Liver (tissue), 9 donors: ENCODE results near the gene FOXD1. TPM values are rescaled to one million over a fixed set of nuclear protein-coding genes. Genes with fewer than 3 reads are reported as not detected.

Experiments used
- DNase-seq: peaks from one replicate; pipeline ENCODE4 v3.0.0-alpha.2; 2017; ENCODE audit warnings: low spot score
- H3K27ac ChIP-seq, 2 donors: one replicate each; pipeline ENCODE4 v1.7.0; 2013; ENCODE audit warnings: inconsistent platforms in 2 of 2, low read length in 2 of 2, control low read depth in 1 of 2, low read depth in 1 of 2, mild to moderate bottlenecking in 1 of 2
- H3K27me3 ChIP-seq, 4 donors: one replicate each; pipeline versions ENCODE4 v1.6.1 to v1.7.0; 2013; ENCODE audit warnings: low read length in 3 of 4, inconsistent platforms in 1 of 4, mild to moderate bottlenecking in 1 of 4, moderate library complexity in 1 of 4; ENCODE audit not compliant: control insufficient read depth in 4 of 4, insufficient read depth in 4 of 4
- H3K36me3 ChIP-seq, 4 donors: one replicate each; pipeline versions ENCODE4 v1.6.1 to v1.7.0; 2013; ENCODE audit warnings: low read length in 3 of 4, mild to moderate bottlenecking in 3 of 4, low read depth in 1 of 4, moderate library complexity in 1 of 4; ENCODE audit not compliant: control insufficient read depth in 4 of 4, insufficient read depth in 3 of 4
- H3K4me1 ChIP-seq, 4 donors: one replicate each; pipeline versions ENCODE4 v1.6.1 to v1.7.0; 2013; ENCODE audit warnings: low read length in 3 of 4, mild to moderate bottlenecking in 3 of 4, moderate library complexity in 1 of 4; ENCODE audit not compliant: control insufficient read depth in 4 of 4, insufficient read depth in 4 of 4
- H3K4me3 ChIP-seq, 3 donors: one replicate each; pipeline versions ENCODE4 v1.6.1 to v1.7.0; 2013; ENCODE audit warnings: low read length in 3 of 3, control low read depth in 1 of 3, low read depth in 1 of 3, mild to moderate bottlenecking in 1 of 3
- H3K9ac ChIP-seq, 2 donors: one replicate each; pipeline ENCODE4 v1.7.0; 2013; ENCODE audit warnings: low read length in 2 of 2, mild to moderate bottlenecking in 2 of 2, moderate library complexity in 2 of 2, control low read depth in 1 of 2, low read depth in 1 of 2
- H3K9me3 ChIP-seq, 4 donors: one replicate each; pipeline versions ENCODE4 v1.6.1 to v1.7.0; 2013; ENCODE audit warnings: low read length in 3 of 4; ENCODE audit not compliant: control insufficient read depth in 4 of 4
- ATF3 ChIP-seq: IDR thresholded peaks from 2 replicates; pipeline ENCODE4 v1.6.1; 2016; ENCODE audit warnings: antibody characterized with exemption
- CTCF ChIP-seq: fragments of 150-350 bp; IDR thresholded peaks from 2 replicates; pipeline ENCODE4 v1.5.1; 2017; ENCODE audit warnings: improper control_type of control experiment, low read depth, low read length; ENCODE audit not compliant: missing input control
- EGR1 ChIP-seq, 2 donors: IDR thresholded peaks; 2 replicates each; pipeline ENCODE4 v1.6.1; 2016 to 2018; ENCODE audit warnings: antibody characterized with exemption in 2 of 2, low read depth in 2 of 2
- FOXA1 ChIP-seq: IDR thresholded peaks from 2 replicates; pipeline ENCODE4 v1.6.1; 2016; ENCODE audit warnings: antibody characterized with exemption
- FOXA2 ChIP-seq: IDR thresholded peaks from 2 replicates; pipeline ENCODE4 v1.6.1; 2016; ENCODE audit warnings: antibody characterized with exemption
- GABPA ChIP-seq, 2 donors: IDR thresholded peaks in 1 of 2; conservative IDR thresholded peaks in 1 of 2; 2 replicates each; pipeline ENCODE4 v1.6.1; 2016; ENCODE audit warnings: antibody characterized with exemption in 2 of 2, mild to moderate bottlenecking in 1 of 2, moderate library complexity in 1 of 2
- HNF4A ChIP-seq, 2 donors: conservative IDR thresholded peaks; 2 replicates each; pipeline ENCODE4 v1.6.1; 2016; ENCODE audit warnings: antibody characterized with exemption in 2 of 2, mild to moderate bottlenecking in 2 of 2
- HNF4G ChIP-seq: IDR thresholded peaks from 2 replicates; pipeline ENCODE4 v1.6.1; 2016; ENCODE audit warnings: antibody characterized with exemption
- JUND ChIP-seq, 2 donors: IDR thresholded peaks; 2 replicates each; pipeline ENCODE4 v1.6.1; 2016; ENCODE audit warnings: antibody characterized with exemption in 2 of 2
- MAX ChIP-seq: IDR thresholded peaks from 2 replicates; pipeline ENCODE4 v1.6.1; 2016; ENCODE audit warnings: antibody characterized with exemption
- NR2F2 ChIP-seq: IDR thresholded peaks from 2 replicates; pipeline ENCODE4 v1.6.1; 2016; ENCODE audit warnings: antibody characterized with exemption
- RAD21 ChIP-seq, 2 donors: IDR thresholded peaks; 2 replicates each; pipeline ENCODE4 v1.6.1; 2016; ENCODE audit warnings: antibody characterized with exemption in 2 of 2, mild to moderate bottlenecking in 2 of 2
- REST ChIP-seq: IDR thresholded peaks from 2 replicates; pipeline ENCODE4 v1.6.1; 2016; ENCODE audit warnings: antibody characterized with exemption, mild to moderate bottlenecking
- RXRA ChIP-seq, 2 donors: IDR thresholded peaks; 2 replicates each; pipeline ENCODE4 v1.6.1; 2017 to 2018; ENCODE audit warnings: antibody characterized with exemption in 2 of 2, mild to moderate bottlenecking in 1 of 2
- SP1 ChIP-seq: IDR thresholded peaks from 2 replicates; pipeline ENCODE4 v1.6.1; 2018; ENCODE audit warnings: antibody characterized with exemption, mild to moderate bottlenecking
- TAF1 ChIP-seq: conservative IDR thresholded peaks from 2 replicates; pipeline ENCODE4 v1.6.1; 2016; ENCODE audit warnings: antibody characterized with exemption, mild to moderate bottlenecking
- YY1 ChIP-seq: IDR thresholded peaks from 2 replicates; pipeline ENCODE4 v1.6.1; 2016; ENCODE audit warnings: antibody characterized with exemption, mild to moderate bottlenecking
- ZBTB33 ChIP-seq: IDR thresholded peaks from 2 replicates; pipeline ENCODE4 v1.6.1; 2016; ENCODE audit warnings: antibody characterized with exemption
- WGBS: extraction: QIAGEN DNeasy Blood & Tissue Kit; methylation state at CpG from one replicate; pipeline ENCODE4 v1.1.7; 2013; 5-methylcytosine and 5-hydroxymethylcytosine counted together
- polyA plus RNA-seq, 2 donors: library from polyadenylated mRNA; stranded (reverse) in 1 of 2; unstranded in 1 of 2; fragments of 200-250 nt in 1 of 2; fragments of >200 nt in 1 of 2; fragmentation: Nextera tagmentation in 1 of 2; extraction: Ambion mirVana in 1 of 2; gene quantifications; one replicate each; pipeline versions ENCODE4 v1.2.1 to v1.2.3, GENCODE V29; 2013 to 2015
- total RNA-seq, 2 donors: library from RNA; depleted of rRNA; stranded (reverse); fragments of >200 nt; gene quantifications; one replicate each; pipeline ENCODE4 v1.2.3, GENCODE V29; 2014
- donor health status: healthy.
- donor health status: healthy.
- donor health status: healthy.
- donor health status: healthy.
- donor health status: healthy.

Gene FOXD1
- total and polyA plus RNA-seq, 4 donors, result not detected

- Histone ChIP-seq H3K27ac (no peak overlapping the region), H3K9ac (no peak overlapping the region), H3K27me3 (peaks cover 13 to 39% (median 18%) of the 10 kb centered on the region in 4 donors), H3K4me3 (peak overlapping the region in 1 of 3 donors; percentile 18), H3K36me3 (no peaks in the 10 kb centered on the region), H3K9me3 (peaks cover 0 to 5% (median 0%) of the 10 kb centered on the region in 4 donors), H3K4me1 (peaks cover 8 to 31% (median 17%) of the 10 kb centered on the region in 4 donors)
- peak; percentile 75 for DNase-seq
- no peak for TF ChIP-seq RXRA (IDR thresholded peaks at IDR 0.05)
- TF ChIP-seq ZBTB33, result no peak
- TF ChIP-seq SP1, result no peak
- no peak for TF ChIP-seq EGR1 (IDR thresholded peaks at IDR 0.05; ENCODE audit: low read depth in 2 of 2)
- no peak for TF ChIP-seq HNF4A (conservative IDR thresholded peaks at IDR 0.05)
- no peak for TF ChIP-seq TAF1
- TF ChIP-seq FOXA1, result no peak
- TF ChIP-seq NR2F2, result no peak
- TF ChIP-seq CTCF, result peak; percentile 65
- no peak for TF ChIP-seq JUND (IDR thresholded peaks at IDR 0.05)
- peak; percentile 46 to 65 for TF ChIP-seq RAD21 (IDR thresholded peaks at IDR 0.05)
- TF ChIP-seq REST, result no peak
- no peak for TF ChIP-seq FOXA2
- TF ChIP-seq YY1, result no peak
- no peak for TF ChIP-seq HNF4G
- no peak for TF ChIP-seq ATF3
- TF ChIP-seq GABPA (IDR thresholded peaks at IDR 0.05 in 1 of 2, conservative IDR thresholded peaks at IDR 0.05 in 1 of 2), result no peak
- no peak for TF ChIP-seq MAX
- WGBS, result 5% methylated on average over 70 of the region's 70 CpGs
Measured at GRCh38 chr5:73451224-73452130, 2.9 kb upstream of the FOXD1 start.
